GM13977 (cell line): Measurements from ENCODE around the gene ASB1.

ENCODE experiments used
- DNase-seq: peaks from one replicate; pipeline ENCODE4 v3.0.0; 2012; ENCODE audit warnings: low spot score
- in situ Hi-C: fragments of 300-500 bp; cut with MboI; formaldehyde crosslinking; loops from one replicate; pipeline ENCODE4 v1.12.0; 2022; ENCODE audit warnings: low sequenced_read_pairs, low pct_unique_long_range_greater_than_20kb, mixed read lengths, inconsistent platforms; ENCODE audit not compliant: unreplicated experiment
- TF ChIP-seq, protein P1 (sequence below): IDR thresholded peaks from 2 replicates; pipeline ENCODE4 v1.5.1; 2012; ENCODE audit warnings: mild to moderate bottlenecking, control low read depth; ENCODE audit not compliant: insufficient read depth; ENCODE audit errors: extremely low read depth, missing control alignments

ASB1 gene

DNA sequence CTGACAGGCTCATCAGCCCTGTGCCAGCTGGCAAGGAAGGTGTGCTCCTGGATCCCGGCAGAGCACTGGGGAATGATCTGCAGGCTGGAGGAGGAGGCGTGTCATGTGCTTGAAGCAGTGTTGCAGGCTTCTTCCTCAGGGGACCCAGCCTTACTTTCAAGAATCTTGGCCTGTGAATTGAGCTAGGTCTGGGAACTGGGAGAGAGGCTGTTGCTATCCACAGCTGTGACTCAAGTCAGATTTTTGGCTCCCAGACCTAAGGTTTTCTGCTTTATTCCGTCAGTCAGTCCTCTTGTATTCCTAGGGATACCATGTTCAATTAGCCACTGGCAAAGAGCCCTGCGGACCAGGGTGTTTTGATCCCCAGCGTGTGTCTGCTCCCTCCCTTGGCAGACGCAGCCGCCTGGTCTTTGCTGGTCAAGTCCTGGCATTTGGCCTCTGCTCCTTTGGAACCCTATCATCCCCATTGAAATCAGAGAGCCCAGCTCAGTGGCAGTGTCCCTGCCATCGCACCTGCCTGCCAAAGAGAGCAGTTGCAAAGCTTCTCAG lies 32.4 kb downstream of the ASB1 start:
- no peak for DNase-seq
- TF ChIP-seq, protein P1, sequence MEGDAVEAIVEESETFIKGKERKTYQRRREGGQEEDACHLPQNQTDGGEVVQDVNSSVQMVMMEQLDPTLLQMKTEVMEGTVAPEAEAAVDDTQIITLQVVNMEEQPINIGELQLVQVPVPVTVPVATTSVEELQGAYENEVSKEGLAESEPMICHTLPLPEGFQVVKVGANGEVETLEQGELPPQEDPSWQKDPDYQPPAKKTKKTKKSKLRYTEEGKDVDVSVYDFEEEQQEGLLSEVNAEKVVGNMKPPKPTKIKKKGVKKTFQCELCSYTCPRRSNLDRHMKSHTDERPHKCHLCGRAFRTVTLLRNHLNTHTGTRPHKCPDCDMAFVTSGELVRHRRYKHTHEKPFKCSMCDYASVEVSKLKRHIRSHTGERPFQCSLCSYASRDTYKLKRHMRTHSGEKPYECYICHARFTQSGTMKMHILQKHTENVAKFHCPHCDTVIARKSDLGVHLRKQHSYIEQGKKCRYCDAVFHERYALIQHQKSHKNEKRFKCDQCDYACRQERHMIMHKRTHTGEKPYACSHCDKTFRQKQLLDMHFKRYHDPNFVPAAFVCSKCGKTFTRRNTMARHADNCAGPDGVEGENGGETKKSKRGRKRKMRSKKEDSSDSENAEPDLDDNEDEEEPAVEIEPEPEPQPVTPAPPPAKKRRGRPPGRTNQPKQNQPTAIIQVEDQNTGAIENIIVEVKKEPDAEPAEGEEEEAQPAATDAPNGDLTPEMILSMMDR: no peak
- in situ Hi-C loops: no loop called here

DNA sequence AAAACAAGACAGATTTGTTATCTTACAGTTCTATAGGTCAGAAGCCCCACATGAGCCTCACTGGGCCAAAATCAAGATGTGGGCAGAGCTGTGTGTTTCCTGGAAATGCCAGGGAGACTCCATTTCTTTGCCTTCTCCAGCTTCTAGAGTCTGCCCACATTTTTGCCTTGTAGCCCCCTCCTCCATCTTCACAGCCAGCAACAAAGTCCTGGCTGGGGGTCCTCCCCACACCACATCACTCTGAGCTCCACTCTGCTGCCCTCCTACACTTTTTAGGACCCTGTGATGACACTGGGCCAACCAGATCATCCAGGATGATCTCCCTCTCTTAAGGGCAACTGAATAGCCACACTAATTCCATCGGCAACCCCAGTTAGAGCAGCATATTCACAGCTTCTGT lies 34.3 kb downstream of the ASB1 start:
- DNase-seq: no peak
- in situ Hi-C loops: no loop called here
- TF ChIP-seq, protein P1: no peak

DNA sequence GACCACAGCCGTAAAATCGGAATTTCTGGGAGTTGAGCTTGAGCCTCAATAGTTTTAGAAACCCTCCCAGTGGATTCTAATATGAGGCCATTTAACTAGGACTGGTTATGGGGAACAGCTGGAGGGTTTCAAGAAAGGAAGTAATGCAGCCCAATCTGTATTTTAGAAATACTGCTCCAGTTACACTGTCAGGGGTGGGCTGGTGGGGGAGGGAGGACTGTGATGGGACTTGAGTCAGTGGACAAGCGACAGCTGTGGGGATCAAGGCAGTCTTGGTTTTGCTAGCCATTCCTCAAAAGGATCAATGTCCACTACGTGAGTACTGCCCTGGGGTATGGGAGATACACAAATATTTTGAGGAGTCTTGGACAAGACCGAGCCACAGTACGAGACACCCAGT lies 34.8 kb downstream of the ASB1 start:
- TF ChIP-seq, protein P1: no peak
- no peak for DNase-seq
- in situ Hi-C loops: no loop called here

DNA sequence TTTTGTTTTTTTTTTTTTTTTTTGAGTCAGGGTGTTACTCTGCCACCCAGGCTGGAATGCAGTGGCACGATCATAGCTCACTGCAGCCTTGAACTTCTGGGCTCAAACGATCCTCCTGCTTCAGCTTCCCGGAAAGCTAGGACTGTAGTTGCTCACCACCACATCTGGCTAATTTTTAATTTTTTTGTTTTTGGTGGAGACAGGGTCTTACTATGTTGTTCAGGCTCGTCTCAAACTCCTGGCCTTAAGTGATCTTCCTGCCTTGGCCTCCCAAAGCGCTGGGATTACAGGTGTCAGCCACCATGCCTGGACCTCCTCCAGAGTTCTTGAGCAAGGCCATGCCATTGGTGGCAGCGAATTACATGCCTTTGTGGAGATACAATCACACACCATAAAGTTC lies 35.2 kb downstream of the ASB1 start:
- DNase-seq: no peak
- in situ Hi-C loops: no loop called here
- TF ChIP-seq, protein P1: no peak

DNA sequence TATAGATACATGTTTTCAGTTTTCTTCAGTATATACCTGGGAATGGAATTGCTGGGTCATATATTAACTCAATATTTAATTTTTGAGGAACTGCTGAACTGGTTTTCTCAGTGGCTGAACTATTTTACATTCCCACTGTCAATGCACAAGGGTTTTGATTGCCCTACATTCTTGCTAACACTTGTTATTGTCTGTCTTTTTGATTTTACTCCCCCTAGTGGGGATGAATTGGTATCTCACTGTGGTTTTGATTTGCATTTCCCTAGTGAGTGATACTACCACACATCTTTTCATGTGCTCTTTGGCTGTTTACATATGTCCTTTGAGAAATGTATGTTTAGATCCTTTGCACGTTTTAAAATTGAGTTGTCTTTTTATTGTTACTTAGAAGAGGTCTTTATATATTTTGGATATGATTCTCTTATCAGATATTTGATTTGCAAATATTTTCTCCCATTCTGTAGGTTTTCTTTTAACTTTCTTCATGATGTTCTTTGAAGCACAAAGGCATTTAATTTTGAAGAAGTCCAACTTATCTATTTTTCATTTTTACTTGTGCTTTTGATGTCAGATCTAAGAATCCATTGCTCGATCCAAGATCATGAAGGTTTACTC lies 36.2 kb downstream of the ASB1 start:
- TF ChIP-seq, protein P1: peak; percentile 59
- DNase-seq: peak; percentile 74
- in situ Hi-C loops: no loop called here

DNA sequence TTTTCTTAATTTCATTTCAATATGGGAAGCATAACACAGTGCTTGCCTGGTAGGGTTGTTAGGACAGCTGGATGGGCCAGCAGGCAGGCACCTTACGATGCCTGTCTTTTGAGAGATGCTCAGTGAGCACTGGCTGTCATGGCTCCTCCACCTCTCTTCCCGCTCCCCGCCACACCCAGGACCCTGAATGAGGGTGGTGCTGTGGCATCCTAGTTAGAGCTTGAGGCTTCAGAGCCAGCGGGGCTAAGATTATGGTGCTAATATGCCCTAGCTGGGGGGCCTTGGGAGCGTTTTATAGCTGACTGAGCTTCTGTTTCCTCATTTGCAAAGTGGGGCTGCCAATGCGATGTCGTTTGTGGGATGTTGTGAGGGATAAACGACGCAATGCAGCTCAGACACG lies 37.7 kb downstream of the ASB1 start:
- no peak for DNase-seq
- in situ Hi-C loops: no loop called here
- TF ChIP-seq, protein P1: no peak
